GM12892 (cell line): ENCODE data around the gene INSYN2B.

Experiments used
- DNase-seq: peaks from one replicate; pipeline ENCODE4 v3.0.0; 2011; ENCODE audit not compliant: insufficient read length
- FAIRE-seq: peaks from 2 replicates; lab custom pipeline; 2011; peaks lifted over from hg19 to GRCh38; lab: Jason Lieb, UNC
- POLR2A ChIP-seq: IDR thresholded peaks from 2 replicates; pipeline ENCODE4 v1.6.1; 2011; ENCODE audit warnings: low read depth, low read length, control low read depth
- POLR2AphosphoS5 ChIP-seq: IDR thresholded peaks from 2 replicates; pipeline ENCODE4 v1.6.1; 2011; ENCODE audit warnings: low read depth, low read length, control low read depth
- TAF1 ChIP-seq: IDR thresholded peaks from 2 replicates; pipeline ENCODE4 v1.6.1; 2011; ENCODE audit warnings: low read depth, mild to moderate bottlenecking, control low read depth, low read length, borderline replicate concordance

INSYN2B gene

GRCh38 chr5:169876386-169876785, 103.9 kb downstream of the INSYN2B start:
- FAIRE-seq: no peak
- no peak for DNase-seq
- TF ChIP-seq POLR2A: no peak
- no peak for TF ChIP-seq TAF1
- TF ChIP-seq POLR2AphosphoS5: no peak

DNA sequence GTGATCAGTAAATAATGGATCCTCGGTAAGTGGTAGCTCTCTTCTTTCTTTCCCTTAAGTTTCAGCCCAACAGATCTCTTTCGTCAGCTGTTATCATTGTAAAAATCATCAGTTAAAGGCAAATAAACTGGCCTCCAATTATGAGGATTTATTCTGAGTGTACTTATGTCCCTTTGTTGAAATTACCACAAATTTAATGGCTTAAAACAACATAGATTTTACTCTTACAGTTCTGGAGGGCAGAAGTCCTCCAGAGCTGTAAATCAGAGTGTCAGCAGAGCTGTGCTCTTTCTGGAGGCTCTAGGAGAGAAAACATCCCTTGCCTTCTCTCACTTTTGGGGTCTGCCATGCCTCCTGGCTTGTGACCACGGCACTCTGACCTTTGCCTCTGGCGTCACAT, 104.6 kb downstream of the INSYN2B start:
- no peak for TF ChIP-seq POLR2A
- TF ChIP-seq POLR2AphosphoS5: no peak
- TF ChIP-seq TAF1: no peak
- DNase-seq (no peak), FAIRE-seq (no peak)

- no peak for DNase-seq
- TF ChIP-seq POLR2A (no peak), POLR2AphosphoS5 (no peak), TAF1 (no peak)
- peak; percentile 5 for FAIRE-seq
Measured at GRCh38 chr5:169875091-169875728, 105.1 kb downstream of the INSYN2B start.

DNA sequence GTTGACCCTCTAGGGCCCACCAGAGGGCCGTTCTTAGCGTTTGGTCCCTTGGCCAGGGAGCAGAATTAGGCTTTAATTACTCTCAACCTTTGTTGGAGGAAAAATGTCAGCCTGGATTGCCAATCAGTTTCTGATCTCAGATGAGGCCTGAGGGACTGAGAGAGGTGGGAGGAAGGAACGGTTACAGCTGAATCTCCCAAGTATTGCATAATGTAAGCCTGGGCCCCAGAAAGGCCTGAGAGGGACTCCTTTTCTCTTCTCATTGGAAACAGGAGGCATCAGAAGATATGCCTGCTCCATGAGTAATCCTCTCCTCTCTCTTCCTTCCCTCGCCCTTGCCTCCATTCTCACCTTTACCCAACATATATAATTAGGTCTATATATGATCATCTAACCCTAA, 105.7 kb downstream of the INSYN2B start:
- FAIRE-seq: no peak
- DNase-seq: no peak
- TF ChIP-seq POLR2A (no peak), TAF1 (no peak), POLR2AphosphoS5 (no peak)

GRCh38 chr5:169873642-169874041, 106.7 kb downstream of the INSYN2B start:
- DNase-seq: no peak
- FAIRE-seq: no peak
- no peak for TF ChIP-seq POLR2AphosphoS5
- TF ChIP-seq TAF1: no peak
- no peak for TF ChIP-seq POLR2A

- TF ChIP-seq TAF1: no peak
- TF ChIP-seq POLR2AphosphoS5: no peak
- no peak for TF ChIP-seq POLR2A
- FAIRE-seq (no peak), DNase-seq (no peak)
Measured at GRCh38 chr5:169871826-169872490, 108.3 kb downstream of the INSYN2B start.

GRCh38 chr5:169870211-169870610, 110.1 kb downstream of the INSYN2B start:
- TF ChIP-seq TAF1: no peak
- no peak for TF ChIP-seq POLR2AphosphoS5
- FAIRE-seq (no peak), DNase-seq (no peak)

- FAIRE-seq (no peak), DNase-seq (no peak)
- TF ChIP-seq POLR2A: no peak
- TF ChIP-seq POLR2AphosphoS5: no peak
Measured at GRCh38 chr5:169869066-169869465, 111.2 kb downstream of the INSYN2B start.

- FAIRE-seq: no peak
- TF ChIP-seq POLR2A (no peak), TAF1 (no peak), POLR2AphosphoS5 (no peak)
- DNase-seq: no peak
Measured at GRCh38 chr5:169867347-169867746, 112.9 kb downstream of the INSYN2B start.

- no peak for TF ChIP-seq POLR2A
- TF ChIP-seq POLR2AphosphoS5: no peak
- no peak for TF ChIP-seq TAF1
- DNase-seq (no peak), FAIRE-seq (no peak)
Measured at GRCh38 chr5:169864483-169864882, 115.8 kb downstream of the INSYN2B start.

DNA sequence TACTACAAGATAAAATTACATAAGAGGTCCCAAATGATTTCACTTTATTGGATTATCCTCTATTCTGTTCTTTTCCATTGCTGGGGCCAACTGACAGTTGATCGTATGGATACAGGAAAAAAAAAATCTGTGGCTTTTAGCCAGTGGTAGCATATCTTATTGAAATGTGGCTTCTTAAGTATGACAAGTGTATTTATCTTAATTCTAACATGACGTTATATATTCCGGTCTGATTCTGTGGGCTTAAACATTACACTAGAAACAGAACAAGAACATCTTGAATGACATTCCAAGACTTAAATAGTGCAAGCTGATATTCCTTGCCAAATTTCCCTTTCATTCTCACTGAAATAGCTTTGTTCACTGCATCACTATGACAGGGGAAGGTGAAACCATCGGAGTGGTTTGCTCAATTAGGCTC, 117.9 kb downstream of the INSYN2B start:
- TF ChIP-seq POLR2AphosphoS5 (no peak), TAF1 (no peak), POLR2A (no peak)
- FAIRE-seq (no peak), DNase-seq (no peak)

DNA sequence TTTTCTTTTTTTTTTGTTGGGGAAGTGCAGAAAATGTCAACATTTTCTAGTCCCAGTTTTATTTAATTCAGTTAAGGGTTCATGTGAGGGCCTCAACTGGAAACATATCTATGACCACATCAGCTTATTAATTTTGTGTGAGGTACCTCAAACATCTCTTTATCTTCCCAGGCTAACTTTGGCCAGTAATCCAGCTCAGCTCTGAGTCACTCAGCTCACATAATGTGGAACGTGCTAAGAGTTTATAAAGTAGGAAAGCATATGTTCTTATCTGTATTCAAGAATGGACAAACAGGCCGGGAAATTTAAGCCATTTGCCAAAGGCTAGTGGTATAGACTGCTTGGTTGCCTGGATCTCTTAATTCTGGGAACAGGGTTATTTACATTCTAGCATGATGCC, 118.4 kb downstream of the INSYN2B start:
- DNase-seq (no peak), FAIRE-seq (no peak)
- no peak for TF ChIP-seq TAF1
- TF ChIP-seq POLR2A: no peak
- no peak for TF ChIP-seq POLR2AphosphoS5

DNA sequence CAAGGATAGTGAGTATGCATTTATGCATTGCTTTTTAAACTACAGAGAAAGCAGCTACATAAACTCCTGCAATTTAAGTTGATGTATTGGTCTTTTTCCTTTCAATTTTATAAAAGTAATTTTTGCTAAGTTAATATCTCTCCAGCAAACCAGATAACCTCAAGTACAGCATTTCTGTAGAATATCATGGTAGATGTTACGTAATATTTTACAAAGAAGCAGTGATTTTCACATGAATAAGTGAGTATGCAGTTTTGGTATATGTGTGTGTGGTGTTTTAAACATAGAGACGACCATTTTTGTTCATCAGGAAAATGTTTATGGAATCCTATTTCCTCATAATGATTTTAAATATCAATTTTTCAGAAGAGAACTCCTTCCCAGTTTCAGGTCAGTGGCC, 118.9 kb downstream of the INSYN2B start:
- TF ChIP-seq POLR2A (no peak), TAF1 (no peak), POLR2AphosphoS5 (no peak)
- FAIRE-seq: no peak
- no peak for DNase-seq
